Subcutaneous adipose tissue (tissue), 4 donors: ENCODE measurements around the gene ERCC3. TPM values are rescaled to one million over a fixed set of nuclear protein-coding genes. Genes with fewer than 3 reads are reported as not detected.

Experiments
- total RNA-seq, 4 donors: library from RNA; depleted of rRNA; stranded (reverse); fragments of >200 nt; gene quantifications; one replicate each; pipeline ENCODE4 v1.1.0, GENCODE V29; 2016
- TF ChIP-seq, protein P1 (sequence below): fragments of 450-650 bp; IDR thresholded peaks from one replicate; pipeline ENCODE4 v1.5.1; 2016; ENCODE audit warnings: low read depth, mild to moderate bottlenecking, control low read depth, antibody characterized with exemption, moderate library complexity

Gene ERCC3
- total RNA-seq: 10 to 100 TPM; 32.8 to 45.4 (median 34.0) TPM

DNA sequence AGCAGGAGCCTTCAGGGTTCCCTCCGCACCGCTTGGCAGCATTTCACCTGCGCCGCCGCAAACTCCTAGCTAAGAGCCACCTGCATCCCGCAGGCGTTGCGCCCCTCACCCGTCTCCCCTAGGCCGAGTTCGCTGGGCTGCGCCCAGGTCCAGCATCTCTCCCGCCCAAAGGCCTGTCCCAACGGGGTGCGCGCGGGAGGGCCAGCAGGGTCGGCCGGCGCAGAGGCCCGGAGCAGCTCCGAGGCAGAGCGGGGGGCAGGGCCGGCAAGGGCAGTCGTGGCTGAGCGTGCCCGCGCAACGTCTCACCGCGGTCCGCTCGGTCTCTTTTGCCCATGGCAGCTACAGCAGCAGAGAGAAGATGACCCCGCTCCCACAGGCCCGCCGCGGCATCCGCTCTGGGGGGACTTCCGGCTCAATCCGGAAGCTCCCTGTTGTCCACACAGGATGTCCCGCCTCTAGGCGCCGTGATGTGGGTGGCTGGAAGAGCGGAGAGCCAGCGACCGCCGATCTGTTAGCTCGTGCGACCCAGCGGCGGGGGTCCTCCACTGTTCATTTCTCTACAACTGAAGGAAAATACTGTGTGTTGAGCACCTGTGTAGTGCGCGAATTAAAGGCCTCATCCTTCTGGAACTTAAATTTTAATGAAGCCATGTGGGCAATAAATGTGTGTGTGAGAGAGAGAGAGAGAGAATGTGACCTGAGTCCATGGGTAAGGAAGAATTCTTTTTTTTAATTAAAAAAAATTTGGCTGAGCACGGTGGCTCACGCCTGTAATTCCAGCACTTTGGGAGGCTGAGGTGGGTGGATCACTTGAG is at the start of gene ERCC3:
ERCC3 (minus strand) TSS at position 397 of the 815 bp plus-strand sequence; CDS start at position 334, 63 bp downstream.
- TF ChIP-seq, protein P1, sequence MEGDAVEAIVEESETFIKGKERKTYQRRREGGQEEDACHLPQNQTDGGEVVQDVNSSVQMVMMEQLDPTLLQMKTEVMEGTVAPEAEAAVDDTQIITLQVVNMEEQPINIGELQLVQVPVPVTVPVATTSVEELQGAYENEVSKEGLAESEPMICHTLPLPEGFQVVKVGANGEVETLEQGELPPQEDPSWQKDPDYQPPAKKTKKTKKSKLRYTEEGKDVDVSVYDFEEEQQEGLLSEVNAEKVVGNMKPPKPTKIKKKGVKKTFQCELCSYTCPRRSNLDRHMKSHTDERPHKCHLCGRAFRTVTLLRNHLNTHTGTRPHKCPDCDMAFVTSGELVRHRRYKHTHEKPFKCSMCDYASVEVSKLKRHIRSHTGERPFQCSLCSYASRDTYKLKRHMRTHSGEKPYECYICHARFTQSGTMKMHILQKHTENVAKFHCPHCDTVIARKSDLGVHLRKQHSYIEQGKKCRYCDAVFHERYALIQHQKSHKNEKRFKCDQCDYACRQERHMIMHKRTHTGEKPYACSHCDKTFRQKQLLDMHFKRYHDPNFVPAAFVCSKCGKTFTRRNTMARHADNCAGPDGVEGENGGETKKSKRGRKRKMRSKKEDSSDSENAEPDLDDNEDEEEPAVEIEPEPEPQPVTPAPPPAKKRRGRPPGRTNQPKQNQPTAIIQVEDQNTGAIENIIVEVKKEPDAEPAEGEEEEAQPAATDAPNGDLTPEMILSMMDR: no peak

GRCh38 chr2:127343277-127343676 is 49.3 kb upstream of the ERCC3 start:
- TF ChIP-seq, protein P1: no peak

DNA sequence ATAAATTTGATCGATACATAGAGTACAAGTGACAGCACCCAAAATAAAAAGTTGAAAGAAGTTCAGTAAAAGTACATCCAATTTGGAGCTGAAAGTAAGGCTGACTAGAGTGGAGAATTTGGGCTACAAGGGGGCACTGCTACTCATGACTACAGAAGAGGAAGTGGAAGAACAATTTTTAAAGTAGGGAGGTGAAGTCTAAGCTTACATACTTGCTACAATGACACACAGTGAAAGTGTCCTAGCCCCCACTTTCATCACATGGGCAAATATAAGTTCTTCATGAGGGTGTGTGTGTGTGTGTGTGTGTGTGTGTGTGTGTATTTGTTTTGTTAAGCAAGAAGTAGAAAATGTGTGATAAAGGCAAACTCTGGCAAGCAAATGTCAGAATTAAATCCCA is 48.2 kb upstream of the ERCC3 start:
- TF ChIP-seq, protein P1: no peak

GRCh38 chr2:127332335-127332734 is 38.4 kb upstream of the ERCC3 start:
- TF ChIP-seq, protein P1: no peak

DNA sequence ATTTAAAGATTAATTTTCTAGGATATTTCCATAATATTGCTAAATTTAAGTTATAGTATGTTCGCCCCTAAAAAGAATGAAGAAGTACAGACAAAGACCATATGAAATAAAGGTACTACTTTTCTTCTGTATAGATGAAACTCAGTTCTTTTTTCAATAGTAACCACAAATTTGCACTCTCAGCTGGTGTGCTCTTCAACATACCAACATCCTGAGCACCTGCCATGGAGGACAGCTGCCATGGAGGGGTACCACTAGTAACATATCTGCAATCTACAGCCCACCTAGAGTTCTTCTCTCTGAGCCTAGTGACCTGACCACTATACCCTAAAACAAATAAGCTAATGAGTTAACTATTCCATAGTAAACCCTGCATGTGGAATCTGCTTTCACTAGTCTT is 36.8 kb upstream of the ERCC3 start:
- TF ChIP-seq, protein P1: no peak

GRCh38 chr2:127326289-127326945 is 32.5 kb upstream of the ERCC3 start:
- TF ChIP-seq, protein P1: no peak

DNA sequence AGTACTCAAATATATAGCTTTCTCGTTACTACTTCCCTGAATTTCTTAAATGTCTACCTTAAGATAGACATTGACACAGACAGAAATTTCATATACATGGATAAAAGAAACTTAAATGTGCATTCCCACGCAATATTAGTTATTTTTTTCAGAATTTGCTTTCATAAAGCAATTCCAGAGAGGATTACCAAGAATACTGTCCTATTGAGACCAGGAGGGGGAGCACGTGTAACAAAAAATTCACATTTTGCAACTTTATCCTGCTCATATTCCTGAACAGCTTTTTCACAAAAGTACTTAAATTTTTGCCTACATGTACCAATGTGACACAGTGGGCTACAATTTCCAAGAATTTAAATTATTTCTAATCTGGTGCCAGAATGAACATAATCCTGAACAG is 30.7 kb upstream of the ERCC3 start:
- TF ChIP-seq, protein P1: no peak
